ENCODE results near the gene PDXDC1.
"Not testable (repeated sequence)": the region's sequence is repeated elsewhere in the genome, so short reads cannot be mapped to it uniquely, and the experiment has no call there.

PDXDC1 gene

DNA sequence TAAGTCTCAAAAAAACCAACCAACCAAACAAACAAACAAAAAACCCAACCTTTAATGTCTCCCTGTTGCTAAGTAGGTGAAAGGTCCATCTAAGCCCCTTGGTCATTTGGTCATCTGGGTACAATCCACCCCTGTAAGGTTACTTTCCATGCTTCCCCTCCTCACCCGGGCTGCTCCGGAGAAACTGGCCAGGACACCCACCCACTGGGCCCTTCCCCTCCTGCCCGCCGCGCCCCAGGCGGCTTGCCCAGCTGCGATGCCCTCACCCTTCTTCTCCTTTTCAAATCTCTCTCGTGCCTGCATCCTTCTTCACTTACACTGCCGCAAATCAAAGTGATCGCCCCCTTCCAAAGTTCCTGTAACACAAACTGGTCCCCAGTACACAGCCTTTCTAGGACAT, 79.1 kb downstream of the PDXDC1 start:
- CTCF ChIA-PET: interaction anchor here (1.1 kb wide), 1 partner anchor 11 kb away, joined by 3 read pairs; no protein-coding TSS in a partner anchor
- TF ChIP-seq, protein P1, sequence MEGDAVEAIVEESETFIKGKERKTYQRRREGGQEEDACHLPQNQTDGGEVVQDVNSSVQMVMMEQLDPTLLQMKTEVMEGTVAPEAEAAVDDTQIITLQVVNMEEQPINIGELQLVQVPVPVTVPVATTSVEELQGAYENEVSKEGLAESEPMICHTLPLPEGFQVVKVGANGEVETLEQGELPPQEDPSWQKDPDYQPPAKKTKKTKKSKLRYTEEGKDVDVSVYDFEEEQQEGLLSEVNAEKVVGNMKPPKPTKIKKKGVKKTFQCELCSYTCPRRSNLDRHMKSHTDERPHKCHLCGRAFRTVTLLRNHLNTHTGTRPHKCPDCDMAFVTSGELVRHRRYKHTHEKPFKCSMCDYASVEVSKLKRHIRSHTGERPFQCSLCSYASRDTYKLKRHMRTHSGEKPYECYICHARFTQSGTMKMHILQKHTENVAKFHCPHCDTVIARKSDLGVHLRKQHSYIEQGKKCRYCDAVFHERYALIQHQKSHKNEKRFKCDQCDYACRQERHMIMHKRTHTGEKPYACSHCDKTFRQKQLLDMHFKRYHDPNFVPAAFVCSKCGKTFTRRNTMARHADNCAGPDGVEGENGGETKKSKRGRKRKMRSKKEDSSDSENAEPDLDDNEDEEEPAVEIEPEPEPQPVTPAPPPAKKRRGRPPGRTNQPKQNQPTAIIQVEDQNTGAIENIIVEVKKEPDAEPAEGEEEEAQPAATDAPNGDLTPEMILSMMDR (IDR thresholded peaks at IDR 0.05; ENCODE audit: control extremely low read depth, extremely low read depth, low read depth, missing control alignments): no peak
- POLR2A ChIA-PET: no interaction called here
- no peak for DNase-seq (ENCODE audit: extremely low spot score)

DNA sequence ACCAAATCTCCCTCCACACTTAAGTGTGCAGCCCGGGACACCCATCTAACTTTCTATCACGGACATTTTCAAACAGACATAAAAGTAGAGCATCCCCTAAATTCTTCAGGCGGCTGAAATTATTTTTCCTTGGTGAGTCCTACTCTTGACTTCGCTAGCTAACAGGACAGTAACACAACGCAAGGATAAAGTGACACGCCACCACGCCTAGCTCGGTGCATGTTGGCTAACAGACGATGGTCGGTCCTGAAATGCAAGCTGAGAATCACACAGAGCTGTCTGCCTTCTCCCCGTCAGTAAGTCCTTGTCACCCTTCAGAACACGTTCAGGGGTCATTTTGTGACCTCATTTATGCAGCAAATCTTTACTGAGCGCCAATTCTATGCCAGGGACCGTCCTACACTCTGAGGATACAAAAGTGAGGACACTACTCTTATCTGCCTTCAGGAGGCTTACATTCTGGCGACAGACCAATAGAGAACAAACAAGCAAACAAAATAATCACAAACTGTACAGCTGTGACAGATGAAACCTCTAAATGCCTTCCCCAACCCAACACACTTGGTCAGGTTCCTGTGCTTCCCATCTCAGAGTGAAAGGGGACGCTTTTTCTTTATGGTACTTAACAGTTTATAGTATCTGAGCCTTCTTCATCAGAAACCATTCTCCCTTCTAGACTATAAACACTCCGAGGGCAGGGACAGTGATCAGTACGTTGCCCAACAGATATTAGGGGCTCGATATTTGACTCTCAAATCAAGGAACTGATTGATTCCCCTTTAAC, 79.7 kb downstream of the PDXDC1 start:
- ChIA-PET CTCF (interaction anchor here (2.6 kb wide), 1 partner anchor 20 kb away, joined by 5 read pairs; no protein-coding TSS in a partner anchor), POLR2A (interaction anchor here (0.5 kb wide), 1 partner anchor 8 kb away, joined by 6 read pairs; no protein-coding TSS in a partner anchor)
- no peak for DNase-seq (ENCODE audit: extremely low spot score)
- TF ChIP-seq, protein P1 (IDR thresholded peaks at IDR 0.05; ENCODE audit: control extremely low read depth, extremely low read depth, low read depth, missing control alignments): no peak

DNA sequence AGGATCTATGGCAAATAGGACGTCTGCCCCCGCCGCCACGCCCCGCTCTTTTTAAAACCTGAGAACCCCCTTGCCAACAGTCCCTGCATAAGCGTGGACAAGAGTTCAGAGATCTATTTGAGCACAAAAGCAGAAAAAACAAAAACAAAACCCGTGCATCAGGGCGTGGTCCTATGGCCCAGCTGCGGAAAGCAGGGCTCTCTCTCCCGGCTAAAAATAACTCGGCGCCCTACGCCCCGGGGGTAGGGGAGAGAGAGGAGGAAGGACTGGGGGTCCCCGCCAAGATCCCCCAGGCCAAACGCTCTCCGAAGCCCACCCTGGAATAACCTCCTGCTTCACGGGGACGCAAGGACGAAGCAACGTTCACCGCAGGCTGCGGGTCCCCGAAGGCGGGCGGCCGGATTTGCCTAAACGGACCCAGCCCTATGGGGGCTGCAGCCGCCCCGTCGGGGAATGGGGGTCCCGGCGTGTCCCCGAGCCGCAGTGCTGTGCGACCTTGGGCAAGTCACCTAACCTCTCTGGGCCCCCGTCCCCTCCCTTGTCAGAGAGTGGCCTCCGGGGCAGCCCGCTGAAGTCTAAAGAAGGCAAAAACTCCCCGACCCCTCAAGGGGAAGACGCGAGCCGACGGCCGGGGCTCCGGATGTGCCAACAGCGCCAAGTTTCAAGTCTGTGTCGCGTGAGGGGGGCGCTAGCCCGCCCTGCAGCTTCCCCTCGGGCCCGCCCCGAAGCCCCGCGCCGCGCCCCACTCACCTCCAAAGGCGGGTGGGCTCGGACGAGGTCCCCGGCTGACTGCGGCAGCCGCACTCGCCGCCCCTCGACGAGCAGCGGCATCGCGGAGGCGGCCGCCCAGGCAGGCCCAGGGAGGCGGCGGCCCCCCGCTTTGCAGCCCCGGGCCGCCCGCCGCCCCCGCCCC, 80.6 kb downstream of the PDXDC1 start:
- TF ChIP-seq, protein P1 (IDR thresholded peaks at IDR 0.05; ENCODE audit: control extremely low read depth, extremely low read depth, low read depth, missing control alignments): peak; percentile 11
- CTCF ChIA-PET: interaction anchor here (0.7 to 2.6 kb wide), 4 partner anchors 12 to 20 kb away, joined by 3 to 10 read pairs (median 4); no protein-coding TSS in a partner anchor
- POLR2A ChIA-PET: no interaction called here
- no peak for DNase-seq (ENCODE audit: extremely low spot score)

DNA sequence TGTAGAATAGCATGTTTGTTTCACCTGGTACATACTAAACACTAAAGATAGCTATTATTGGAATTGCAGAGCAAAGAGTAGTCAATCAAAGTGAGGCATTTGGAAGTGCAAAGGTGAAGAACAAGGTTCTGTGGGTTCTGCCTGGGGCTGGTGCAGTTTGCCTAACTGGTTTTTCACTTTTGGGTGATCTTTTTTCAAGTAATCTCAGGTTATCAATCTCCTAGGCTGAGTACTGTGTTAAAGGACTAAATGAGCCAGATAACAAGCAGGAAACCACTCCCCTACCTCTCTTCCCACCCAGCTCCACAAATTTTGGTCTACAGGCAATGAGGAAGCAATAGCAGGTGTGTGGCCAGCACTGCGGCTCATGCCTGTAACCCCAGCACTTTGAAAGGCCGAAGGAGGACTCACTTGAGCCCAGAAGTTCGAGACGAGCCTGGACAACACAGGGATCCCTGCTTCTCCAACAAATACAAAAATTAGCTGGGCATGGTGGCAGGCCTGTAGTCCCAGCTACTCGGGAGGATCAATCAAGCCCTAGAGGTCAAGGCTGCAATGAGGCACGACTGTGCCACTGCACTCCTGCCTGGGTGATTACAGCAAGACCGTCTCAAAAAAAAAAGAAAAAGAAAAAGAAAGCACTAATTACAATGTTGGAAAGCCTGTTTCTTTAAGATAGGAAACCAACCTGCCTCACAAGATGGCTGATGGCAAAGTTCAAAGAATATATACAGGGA, 83.0 kb downstream of the PDXDC1 start:
- CTCF ChIA-PET: interaction anchor here (1.0 to 1.9 kb wide), 3 partner anchors 13 to 15 kb away, joined by 3 to 10 read pairs (median 6); no protein-coding TSS in a partner anchor
- TF ChIP-seq, protein P1 (IDR thresholded peaks at IDR 0.05; ENCODE audit: control extremely low read depth, extremely low read depth, low read depth, missing control alignments): no peak
- DNase-seq (ENCODE audit: extremely low spot score): no peak
- POLR2A ChIA-PET: interaction anchor here (0.7 kb wide), 1 partner anchor 22 kb away, joined by 3 read pairs; no protein-coding TSS in a partner anchor

DNA sequence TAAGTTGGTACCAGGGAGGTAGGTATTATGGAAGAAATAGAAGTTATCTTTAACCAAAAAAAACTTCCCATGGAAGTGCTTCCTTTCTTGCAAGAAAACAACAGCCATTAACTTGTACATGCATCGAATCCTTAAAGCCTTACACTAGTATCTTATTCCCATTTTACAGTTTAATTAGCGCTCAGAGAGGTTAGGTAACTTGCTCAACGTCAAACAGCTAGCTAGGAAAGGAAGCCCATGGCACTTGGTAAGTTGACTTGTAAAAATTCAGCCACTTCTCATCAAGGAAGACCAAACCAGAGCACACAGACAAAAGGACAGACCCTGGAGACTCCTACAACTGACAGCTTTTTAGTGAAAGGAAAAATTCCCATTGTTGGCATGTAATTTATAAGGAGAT, 84.5 kb downstream of the PDXDC1 start:
- no peak for DNase-seq (ENCODE audit: extremely low spot score)
- TF ChIP-seq, protein P1 (IDR thresholded peaks at IDR 0.05; ENCODE audit: control extremely low read depth, extremely low read depth, low read depth, missing control alignments): no peak
- CTCF ChIA-PET: no interaction called here
- POLR2A ChIA-PET: no interaction called here

DNA sequence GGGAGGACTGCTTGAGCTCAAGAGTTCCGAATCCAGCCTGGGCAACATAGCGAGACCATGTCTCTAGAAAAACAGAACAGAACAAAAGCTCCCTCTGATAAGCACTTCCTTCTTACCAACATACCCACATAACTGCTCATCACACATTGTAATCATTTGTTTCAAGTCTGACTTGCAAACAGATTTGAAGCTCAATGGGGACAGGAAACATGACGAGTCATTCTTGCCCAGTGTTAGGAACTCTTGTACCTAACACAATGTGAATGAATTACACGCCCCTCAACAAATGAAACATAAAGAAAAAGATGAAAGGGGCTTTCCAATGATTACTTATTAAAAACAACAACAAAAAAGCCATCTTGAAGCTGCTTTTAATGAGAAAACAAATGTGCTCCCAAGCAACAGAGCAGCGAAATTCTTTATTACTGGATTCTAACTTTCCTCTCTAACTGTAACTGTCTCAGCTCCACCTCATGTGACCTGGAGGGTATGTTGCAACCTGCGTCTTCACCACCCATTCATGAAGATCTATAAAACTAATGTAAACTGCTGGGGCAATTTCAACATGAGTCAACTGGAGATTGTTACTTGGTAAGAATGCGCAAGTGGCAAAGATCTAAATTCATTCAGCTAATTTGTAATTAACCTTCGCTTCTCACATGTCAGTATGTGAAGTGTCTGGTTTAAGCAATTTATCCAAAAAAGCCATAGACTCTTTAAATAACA, 87.4 kb downstream of the PDXDC1 start:
- DNase-seq (ENCODE audit: extremely low spot score); POLR2A ChIA-PET: not testable (repeated sequence)
- CTCF ChIA-PET: interaction anchor here (0.8 to 2.7 kb wide), 3 partner anchors 10 to 99 kb away, joined by 3 to 9 read pairs (median 3); no protein-coding TSS in a partner anchor

DNA sequence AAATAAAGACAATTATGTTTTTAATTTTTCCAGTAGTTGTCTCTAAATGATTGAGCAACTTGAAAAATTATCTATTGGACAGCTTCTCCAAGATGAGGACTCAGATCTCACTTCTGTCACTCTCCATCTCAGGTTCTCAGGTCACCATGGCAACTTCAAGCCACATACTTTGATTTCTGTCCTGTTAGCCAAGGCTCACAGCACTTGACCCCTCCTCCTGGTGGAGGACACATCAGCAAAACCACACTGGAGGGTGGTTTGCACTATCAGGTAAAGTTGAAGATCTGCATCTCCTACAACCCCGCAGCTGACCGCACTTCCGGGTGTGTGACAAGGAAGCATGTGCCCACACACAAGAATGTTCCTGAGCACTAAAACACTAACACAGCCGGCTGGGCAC, 91.1 kb downstream of the PDXDC1 start:
- DNase-seq (ENCODE audit: extremely low spot score); CTCF ChIA-PET: not testable (repeated sequence)

DNA sequence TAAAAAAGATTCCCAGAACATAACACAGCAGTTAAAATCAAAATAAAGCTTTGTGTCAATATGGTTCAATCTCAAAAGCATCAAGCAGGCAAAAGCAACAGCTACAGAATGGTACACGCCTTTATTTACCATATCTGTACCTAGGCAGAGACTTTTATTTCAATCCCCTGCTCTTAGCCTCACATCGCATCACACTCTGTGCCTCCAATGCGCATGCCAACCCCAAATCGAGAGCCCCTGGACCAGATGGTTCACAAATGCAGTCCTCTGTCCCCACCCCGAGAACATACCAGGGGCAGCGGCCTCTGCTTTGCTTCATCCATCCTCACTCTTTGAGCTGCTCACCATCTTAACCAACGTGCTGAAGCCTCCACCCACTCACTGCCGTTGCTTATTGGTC, 91.9 kb downstream of the PDXDC1 start:
- POLR2A ChIA-PET; CTCF ChIA-PET; DNase-seq (ENCODE audit: extremely low spot score): not testable (repeated sequence)

More for the DNA sequence above, 91.1 kb downstream of the PDXDC1 start:
- POLR2A ChIA-PET: not testable (repeated sequence)

DNA sequence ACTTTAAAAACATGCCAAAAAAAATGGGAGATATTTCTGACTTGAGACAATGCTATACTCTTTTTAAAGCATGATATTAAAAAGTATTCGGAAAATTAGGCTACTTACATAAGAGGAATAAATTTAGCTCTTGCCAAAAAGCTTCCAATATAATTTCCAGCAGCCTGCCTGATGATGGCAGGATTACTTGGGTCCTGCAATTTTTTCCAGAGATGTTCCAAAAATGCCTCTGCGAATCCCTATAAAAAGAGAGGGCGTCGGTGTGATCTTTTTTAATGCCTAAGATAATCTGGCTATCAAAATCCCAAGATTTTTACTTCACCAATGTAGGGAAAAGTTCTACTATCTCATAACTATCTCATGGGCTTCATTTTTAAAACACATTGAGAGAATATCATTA, 96.2 kb downstream of the PDXDC1 start:
- POLR2A ChIA-PET; DNase-seq (ENCODE audit: extremely low spot score): not testable (repeated sequence)
- CTCF ChIA-PET: interaction anchor here (0.8 kb wide), 1 partner anchor 14 kb away, joined by 3 read pairs; no protein-coding TSS in a partner anchor
